Mucosa of gallbladder (tissue), 1 donor: ENCODE measurements around the gene MICU1. TPM values are rescaled to one million over a fixed set of nuclear protein-coding genes. Genes with fewer than 3 reads are reported as not detected.
"Not testable (repeated sequence)": the region's sequence is repeated elsewhere in the genome, so short reads cannot be mapped to it uniquely, and the experiment has no call there.

Experiments used
- DNase-seq: peaks from one replicate; pipeline ENCODE4 v3.0.0-alpha.2; 2020; ENCODE audit warnings: low spot score
- total RNA-seq: library from RNA; stranded (reverse); gene quantifications from one replicate; pipeline ENCODE4 v1.2.1, GENCODE V29; 2021
- donor health status: DM: no; HTN: no; CAD: no.

Gene MICU1
- total RNA-seq, 1 donor from 2014 or later: 42.0 TPM

- DNase-seq: no peak
Observed at GRCh38 chr10:72386916-72387586, 238.8 kb downstream of the MICU1 start.

GRCh38 chr10:72385724-72386123 is 240.2 kb downstream of the MICU1 start:
- no peak for DNase-seq

- not testable (repeated sequence) for DNase-seq
Observed at GRCh38 chr10:72384982-72385381, 240.9 kb downstream of the MICU1 start.

GRCh38 chr10:72379776-72380175 is 246.1 kb downstream of the MICU1 start:
- no peak for DNase-seq

- no peak for DNase-seq
Observed at GRCh38 chr10:72379062-72379461, 246.8 kb downstream of the MICU1 start.

DNA sequence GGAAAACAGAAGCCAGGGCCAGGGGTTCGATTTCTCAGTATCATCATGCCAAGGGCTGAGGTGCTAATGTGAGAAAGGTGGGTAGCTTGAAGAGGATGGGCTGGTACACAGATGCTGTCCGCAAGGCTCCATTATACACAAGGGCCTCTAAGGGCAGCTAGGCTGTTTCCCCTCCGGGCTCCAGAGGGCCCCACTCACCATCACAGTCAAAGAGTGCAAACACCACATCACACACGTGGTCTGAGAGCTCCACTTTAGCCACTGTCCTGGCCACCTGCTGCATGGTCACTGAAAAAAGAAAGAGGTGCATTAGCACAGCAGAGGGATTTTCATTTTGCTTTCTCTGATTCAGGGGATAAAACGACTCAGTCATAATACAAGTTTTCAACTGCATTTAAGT is 250.3 kb downstream of the MICU1 start:
- no peak for DNase-seq

DNA sequence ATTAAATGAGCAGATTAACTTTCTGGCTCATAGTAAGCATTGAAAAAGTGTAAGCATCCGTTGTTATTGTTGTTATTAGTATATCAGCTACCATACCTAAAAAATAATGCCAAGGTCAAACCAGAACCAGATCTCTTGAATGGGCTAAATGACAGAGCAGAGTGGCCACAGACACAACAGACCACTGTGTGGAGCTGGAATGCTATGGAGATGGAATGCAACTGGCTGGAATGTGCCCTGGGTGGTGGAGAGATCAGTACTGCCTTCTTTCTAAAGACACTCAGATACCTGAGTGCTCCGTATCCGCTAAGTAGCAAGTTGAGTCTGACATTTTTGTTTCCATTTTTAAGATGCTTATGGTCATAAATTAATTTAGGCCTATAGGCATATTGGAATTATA is 250.7 kb downstream of the MICU1 start:
- no peak for DNase-seq

DNA sequence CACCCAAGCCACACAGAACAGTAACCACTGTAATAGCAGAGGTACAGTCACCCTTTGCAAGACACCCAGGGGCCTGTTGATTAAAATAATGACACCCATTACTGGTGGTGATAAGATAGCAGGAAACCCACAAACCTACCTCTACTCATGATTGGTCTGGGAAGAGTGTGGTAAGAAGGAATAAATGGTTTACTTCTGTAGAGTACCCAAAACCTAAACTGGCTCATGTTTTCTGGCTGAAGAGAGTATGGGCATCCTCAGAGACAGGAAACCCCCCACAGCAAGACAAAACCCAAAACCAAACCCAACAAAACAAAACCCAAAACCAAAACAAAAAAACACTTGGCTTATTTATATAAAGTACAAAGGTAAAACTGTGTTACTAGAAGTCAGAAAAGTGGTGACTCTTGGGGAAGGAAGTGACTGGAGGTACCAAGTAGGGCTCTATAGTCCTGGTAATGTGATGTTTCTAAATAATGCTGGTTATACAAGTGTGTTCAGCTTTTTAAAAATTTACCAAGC is 255.6 kb downstream of the MICU1 start:
- DNase-seq: no peak

DNA sequence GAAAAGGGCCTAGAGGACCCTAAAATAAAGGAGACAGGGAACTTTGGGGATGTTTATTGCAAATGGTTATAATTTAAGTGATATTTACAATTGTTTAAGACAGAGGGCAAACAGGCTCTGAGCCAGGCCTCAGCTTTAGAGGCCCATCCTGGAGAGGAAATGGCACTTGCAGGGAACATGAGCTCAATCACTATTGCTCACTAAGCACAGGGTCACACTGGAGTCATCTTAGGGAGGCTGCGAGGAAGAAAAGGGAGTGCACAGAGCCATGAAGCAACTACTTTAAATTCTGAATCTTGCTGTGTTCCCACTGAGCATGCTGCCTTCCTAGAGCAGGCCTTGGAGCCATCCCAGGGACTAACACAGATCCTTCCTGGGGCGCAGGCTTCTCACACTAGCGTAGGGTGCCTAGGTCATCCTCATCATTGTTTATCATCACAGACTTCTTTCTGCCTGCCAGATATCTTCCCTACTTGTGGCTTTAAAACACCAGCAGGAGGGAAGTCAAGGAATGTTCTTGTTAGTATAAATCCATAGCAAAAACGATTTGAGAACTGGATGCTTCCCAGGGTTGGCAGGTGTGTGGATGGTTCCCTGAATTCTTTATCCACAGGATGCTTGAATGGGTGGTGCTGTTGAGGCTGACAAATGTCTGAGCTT is 258.4 kb downstream of the MICU1 start:
- no peak for DNase-seq

- no peak for DNase-seq
Observed at GRCh38 chr10:72365106-72365895, 260.6 kb downstream of the MICU1 start.

DNA sequence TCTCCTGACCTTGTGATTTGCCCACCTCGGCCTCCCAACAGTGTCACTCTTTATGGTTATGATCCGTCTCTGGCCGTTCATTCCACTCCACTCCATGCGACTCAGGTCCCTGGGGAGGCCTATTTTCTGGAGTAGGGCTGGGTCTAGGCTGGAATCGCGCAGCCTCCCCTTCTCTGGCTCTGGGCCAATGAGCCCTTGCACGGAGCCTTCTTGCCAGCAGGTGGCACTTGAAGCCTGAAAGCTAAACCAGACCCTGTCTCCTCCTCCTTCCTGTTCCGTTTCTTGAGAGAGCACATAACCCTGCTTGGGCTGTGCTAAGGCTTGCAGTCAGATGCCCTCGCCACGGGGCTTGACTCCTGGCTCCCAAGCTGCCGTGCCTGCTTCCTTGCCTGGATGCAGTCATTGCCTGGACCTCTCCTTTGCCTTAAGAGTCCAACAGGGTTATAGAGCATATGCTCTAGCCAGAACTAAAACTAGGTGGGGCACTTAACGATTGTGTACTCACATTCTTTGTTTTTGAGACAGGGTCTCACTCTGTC is 261.6 kb downstream of the MICU1 start:
- DNase-seq: peak; percentile 86

- DNase-seq: no peak
Observed at GRCh38 chr10:72356987-72357386, 268.9 kb downstream of the MICU1 start.

- DNase-seq: no peak
Observed at GRCh38 chr10:72356115-72356514, 269.8 kb downstream of the MICU1 start.

DNA sequence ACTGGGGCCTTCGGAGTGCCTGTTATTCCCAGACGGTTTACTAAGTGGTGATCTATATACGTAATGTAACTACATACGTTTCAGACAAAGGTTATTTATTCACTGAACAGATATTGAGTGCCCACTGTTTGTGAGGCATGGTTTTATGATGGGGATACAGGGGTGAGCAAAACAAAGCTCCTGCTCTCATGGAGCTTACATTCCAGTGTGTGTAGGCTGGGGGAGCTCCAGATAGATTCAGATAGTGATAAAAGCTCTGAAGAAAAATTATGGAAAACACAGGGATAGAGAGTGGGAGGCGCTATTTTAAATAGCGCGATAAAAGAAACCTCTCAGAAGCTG is 270.7 kb downstream of the MICU1 start:
- no peak for DNase-seq

- DNase-seq: peak; percentile 93
Observed at GRCh38 chr10:72354356-72355213, 271.3 kb downstream of the MICU1 start, which contains the start of gene DNAJB12. DNAJB12 (minus strand) TSS chr10:72354919; CDS start chr10:72354897, 22 bp downstream.

DNA sequence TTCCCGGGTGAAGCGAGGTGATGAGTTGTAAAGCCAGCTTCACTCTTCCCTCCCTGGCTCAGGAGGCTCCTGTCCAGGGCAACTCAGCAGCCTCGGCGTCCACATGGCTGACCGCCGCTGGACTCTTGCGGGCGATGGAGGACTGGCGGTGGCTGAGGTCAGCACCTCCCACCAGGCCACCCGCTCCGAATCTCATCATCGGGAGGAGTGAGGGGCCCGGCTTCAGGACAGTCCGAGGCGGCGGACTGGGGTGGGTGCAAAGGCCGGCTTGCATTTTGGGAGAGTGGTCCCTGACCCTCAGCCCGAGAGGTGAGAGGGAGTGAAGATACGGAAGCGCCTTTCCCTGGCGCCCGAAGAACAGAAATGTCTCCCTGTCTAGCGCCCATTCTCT is 271.9 kb downstream of the MICU1 start:
- DNase-seq: peak; percentile 18

- DNase-seq: no peak
Observed at GRCh38 chr10:72353028-72353964, 272.6 kb downstream of the MICU1 start.

GRCh38 chr10:72351479-72351878 is 274.4 kb downstream of the MICU1 start:
- no peak for DNase-seq

DNA sequence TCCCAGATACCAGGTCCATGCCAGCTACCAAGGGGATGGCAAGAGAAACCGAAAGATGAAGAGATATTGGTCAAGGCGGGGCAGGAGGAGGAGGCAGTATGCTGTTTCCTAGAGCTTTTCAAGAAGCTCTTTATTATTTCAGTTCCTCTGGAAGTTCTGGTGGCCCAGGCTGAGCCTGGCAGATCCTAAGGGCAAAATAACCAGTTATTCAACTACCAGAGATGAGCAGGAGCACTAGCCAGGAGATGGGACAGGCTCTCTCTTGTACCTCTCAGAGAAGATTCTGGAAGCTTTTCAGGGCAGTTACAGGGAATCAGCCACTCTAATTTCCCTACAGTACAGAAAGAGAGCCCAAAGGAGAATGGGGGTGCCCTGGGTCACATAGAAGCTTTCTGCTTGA is 276.4 kb downstream of the MICU1 start:
- DNase-seq: no peak

DNA sequence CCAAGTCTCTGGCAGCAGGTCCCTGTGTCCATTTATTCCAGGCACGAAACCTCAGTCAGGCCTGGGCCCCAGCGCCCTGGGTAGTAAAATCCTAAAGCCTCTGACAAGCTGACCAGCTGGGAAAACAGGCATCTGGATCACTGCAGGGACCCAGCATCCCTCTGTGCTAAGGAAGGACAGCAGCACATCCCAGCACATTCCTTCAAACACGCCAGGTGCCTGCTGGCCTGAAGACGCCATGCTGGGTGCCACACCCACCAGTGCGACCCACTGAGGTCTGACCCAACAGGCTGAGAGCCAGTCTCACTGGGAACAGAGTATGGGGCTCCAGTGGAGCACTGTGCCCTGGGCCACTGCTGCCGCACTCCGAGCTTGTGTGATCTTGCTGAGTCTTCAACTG is 277.6 kb downstream of the MICU1 start:
- no peak for DNase-seq
